Stimulated activated CD8-positive, alpha-beta memory T cell treated with anti-CD3 and anti-CD28 coated beads, Interleukin-15, amount 100 ng/mL, for 48 hours (primary cell): ENCODE results near the gene FAM210A.
"Not testable (repeated sequence)": the region's sequence is repeated elsewhere in the genome, so short reads cannot be mapped to it uniquely, and the experiment has no call there.

ENCODE experiments used
- DNase-seq, 2 donors: peaks; one replicate each; pipeline ENCODE4 v3.0.0-alpha.2; 2020; ENCODE audit warnings: low read depth in 2 of 2

FAM210A gene

DNA sequence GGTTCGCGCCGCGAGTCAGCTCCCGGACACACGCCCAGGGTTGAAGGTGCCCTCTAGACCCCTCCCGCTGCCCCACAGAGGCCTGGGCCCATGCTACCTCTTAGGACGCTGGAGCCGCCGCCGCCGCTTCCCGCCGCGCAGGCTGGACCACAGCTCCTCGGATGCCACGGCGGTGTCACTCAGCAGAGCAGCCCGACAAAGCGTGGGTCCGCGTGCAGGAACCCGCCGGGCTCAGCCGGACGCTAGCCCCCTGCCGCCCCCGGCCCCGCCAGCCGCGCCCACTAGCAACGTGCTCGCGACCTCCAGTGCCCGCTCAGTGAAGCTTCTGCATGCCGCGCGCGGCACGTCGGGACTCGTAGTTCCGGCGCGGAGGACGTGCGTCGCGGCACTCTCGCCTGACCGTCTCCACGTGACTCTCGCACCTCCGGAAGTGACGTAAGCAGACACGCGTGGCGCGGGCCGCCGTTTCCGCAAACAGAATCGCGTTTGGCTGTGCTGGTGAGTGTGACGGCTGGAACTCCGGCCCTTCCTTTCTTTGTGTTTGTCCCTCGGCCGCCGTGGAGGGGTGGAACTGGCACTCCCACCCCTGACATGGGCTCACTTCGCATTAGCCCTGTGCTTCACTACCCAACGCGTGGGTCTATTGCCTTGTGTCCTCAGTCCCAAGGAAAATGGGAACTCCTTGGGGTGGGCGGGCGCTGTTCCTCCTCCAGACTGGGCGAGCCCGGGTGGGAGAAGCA lies at the start of gene FAM210A, which contains the start of gene RNMT:
TSS of gene FAM210A (minus strand) at position 327 of the 740 bp plus-strand sequence. CDS start 44,481 bp downstream, outside the sequence.
TSS of gene RNMT (plus strand) at position 442 of the 740 bp plus-strand sequence. CDS start 4,845 bp downstream, outside the sequence.
- DNase-seq = peak; percentile 89 to 91

GRCh38 chr18:13775058-13775457 lies 48.7 kb upstream of the FAM210A start:
- no peak for DNase-seq

DNA sequence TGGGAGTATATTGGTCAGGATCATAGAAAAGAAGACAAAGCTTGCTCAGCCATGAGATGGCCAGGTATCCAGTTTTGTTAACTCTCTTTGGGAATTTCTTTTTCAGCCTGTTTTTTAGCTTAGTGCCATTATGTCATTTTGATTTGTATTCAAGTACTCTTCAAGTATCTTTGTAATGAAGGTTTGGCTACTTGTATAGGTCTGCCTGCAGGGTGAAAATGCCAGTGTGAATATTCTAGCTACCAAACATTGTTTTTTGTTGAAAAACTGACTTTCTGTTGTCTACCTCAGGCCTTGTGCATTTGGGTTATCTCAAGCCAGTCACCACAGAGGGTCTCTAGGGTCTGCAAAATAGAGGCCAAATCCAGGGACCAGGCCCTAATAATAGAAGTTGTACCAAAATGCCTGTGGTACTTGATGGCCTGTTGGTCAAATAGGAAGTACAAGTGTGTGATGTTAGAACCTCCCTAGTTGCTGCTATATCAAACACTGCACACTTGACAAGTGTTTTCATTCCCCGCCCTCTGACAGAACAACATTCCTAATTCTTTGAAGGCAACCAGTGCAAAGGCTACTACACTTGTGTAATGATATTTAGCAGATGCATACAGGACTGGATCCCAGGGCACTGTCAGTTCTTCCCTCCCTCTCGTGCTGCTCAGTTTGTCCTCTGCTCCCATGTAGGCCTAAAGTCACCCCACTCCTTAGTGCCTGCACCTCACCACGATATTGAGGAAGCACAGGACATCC lies 36.5 kb upstream of the FAM210A start:
- no peak for DNase-seq

DNA sequence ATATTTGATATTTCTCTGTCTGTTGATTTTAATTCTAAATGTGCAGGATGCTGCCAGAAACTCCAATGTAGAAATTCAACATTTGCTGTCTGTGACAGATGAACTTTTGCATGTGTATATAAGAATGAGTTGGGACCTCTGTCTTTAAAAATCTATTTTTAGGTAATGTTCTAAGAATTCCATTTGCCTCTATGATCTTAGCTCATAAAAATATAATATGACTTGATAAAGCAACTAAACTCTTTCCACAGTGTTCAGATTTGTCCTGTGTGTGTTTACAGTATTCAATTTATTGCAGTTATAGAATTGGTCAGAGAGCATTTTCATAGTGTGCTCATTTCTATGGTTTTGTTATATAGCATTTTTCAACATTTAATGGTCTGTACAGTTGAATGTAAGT lies 33.7 kb upstream of the FAM210A start:
- DNase-seq = no peak

DNA sequence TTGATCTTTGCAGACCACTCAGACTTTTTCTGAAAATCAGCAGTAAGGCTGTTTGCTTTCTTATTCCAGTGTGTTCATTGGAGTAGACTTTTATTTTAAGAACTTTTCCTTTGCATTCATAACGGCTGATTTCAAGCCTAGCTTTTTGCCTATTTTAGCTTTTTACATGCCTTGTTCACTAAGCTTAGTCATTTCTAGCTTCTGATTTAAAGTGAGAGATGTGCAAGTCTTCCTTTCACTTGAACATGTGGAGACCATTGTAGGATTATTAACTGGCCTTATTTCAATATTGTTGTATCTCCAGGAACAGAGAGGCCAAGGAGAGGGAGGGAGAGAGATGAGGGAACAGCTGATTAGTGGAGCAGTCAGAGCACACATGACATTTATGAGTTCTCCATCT lies 32.3 kb upstream of the FAM210A start:
- no peak for DNase-seq

DNA sequence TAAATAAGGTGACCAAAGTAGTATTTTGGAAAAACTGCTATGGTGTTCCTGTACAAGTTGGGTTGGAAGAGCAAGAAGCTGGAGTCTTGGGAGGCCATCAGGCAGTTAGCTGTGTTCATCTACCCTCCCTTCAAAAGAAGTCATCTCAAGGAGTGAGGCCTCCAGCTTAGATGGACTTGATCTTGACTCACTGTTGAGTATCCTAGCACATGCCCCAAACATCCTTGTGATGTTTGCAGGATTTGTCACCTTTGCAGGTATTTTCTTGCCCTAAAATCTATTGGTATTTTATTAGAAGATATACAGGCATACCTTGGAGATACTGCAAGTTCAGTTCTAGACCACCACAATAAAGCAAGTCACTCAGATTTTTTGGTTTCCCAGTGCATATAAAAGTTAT lies 30.3 kb upstream of the FAM210A start:
- no peak for DNase-seq

DNA sequence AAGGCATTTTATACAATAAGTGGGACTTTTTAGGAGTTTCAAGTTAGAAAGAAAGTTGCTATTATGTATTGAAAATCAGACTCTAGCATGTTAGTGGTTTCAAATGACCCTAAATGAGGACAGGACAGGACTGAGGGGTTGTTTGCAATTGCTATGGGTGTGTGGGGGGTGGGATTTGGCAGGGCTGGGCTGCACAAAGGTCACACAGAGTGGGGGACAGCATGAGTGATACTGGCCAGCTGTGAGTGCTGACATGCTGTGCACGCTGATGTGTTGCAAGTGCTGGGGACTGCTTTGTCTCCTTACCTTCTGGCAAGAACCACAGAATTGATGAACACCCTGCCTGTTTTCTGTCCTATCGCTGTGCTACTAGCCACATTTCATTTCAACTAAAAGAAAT lies 29.9 kb upstream of the FAM210A start:
- DNase-seq = no peak

- DNase-seq = not testable (repeated sequence)
These were observed 25.2 kb upstream of the FAM210A start for GRCh38 chr18:13751599-13751998.

DNA sequence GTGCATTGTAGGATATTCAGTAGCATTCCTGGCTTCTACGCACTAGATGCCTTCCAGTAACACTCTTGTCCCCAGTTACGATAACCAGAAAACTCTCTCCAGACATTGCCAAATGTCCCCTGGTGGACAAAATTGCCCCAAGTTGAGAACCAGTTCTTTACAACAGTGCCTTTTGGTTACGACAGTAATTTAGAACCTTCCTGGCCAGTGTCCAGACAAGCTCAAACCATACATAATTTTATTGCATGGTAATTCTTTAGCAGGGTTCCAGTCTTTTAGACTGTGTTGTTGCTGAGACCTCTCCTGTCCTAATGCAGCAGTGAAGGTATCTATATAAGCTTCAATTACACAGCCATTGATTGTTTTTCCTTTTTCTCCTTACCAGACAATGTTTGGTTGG lies 20.3 kb upstream of the FAM210A start:
- DNase-seq = no peak

GRCh38 chr18:13745696-13746095 lies 19.3 kb upstream of the FAM210A start:
- DNase-seq = no peak

GRCh38 chr18:13735681-13736080 lies 9.3 kb upstream of the FAM210A start:
- DNase-seq = no peak

- no peak for DNase-seq
These were observed 4.1 kb upstream of the FAM210A start for GRCh38 chr18:13730481-13730880.

DNA sequence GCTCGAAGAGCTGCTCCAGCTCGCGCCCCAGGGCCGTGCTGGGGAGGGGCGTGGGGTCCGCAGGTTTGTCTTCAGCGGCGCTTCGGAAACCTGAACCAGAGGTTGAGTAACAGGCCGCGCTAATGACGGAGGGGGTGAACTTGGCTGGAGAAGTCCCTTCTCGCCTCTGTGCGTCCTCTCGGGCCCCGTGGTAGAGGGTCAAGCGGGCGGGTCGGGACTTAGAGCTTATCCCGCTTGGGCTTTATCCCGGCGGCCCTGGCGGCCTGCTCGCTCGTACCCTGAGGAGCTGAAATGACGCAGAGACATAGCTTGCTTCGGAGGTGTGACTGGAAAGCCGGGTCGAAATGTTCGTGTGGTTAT lies 594 bp upstream of the FAM210A start:
- peak; percentile 5 to 15 for DNase-seq

DNA sequence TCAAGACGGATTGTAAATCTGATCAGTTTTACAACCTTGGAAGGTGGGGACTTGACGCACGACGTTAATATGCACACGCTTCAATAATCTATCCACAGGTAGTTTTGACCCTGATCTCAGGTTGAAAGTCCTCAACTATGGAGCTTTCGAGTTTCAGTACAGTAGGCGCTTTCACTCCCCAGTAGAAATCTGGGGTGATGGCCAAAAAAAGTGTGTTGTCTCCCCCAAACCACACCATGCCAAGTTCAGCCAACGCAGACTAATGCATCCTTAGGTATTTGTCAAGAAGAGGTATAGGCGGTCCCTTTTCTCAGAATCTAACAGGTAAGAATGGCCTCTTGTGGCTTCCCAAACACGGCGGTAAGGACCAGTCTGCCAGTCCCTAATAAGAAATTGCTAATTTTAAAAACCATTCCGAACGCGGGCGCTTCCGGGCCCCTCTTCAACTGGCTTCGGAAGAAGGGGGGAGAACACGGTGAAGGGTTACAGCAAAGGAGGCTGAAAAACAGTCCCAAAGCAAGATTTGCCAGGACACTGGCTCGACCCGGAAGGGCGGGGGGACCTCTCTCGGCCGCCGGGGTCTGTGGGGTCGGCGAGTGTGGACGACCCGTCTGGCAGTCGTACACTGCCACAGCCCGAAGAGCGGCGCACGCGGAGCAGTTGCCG lies 659 bp downstream of the FAM210A start:
- DNase-seq = no peak

- no peak for DNase-seq
These were observed 5.5 kb downstream of the FAM210A start for GRCh38 chr18:13720847-13721246.

GRCh38 chr18:13720123-13720522 lies 6.2 kb downstream of the FAM210A start:
- no peak for DNase-seq

- no peak for DNase-seq
These were observed 9.4 kb downstream of the FAM210A start for GRCh38 chr18:13716916-13717315.

GRCh38 chr18:13715330-13715729 lies 11.0 kb downstream of the FAM210A start:
- DNase-seq = no peak

- DNase-seq = no peak
These were observed 12.8 kb downstream of the FAM210A start for GRCh38 chr18:13713455-13714055.

- no peak for DNase-seq
These were observed 13.8 kb downstream of the FAM210A start for GRCh38 chr18:13712400-13713131.

DNA sequence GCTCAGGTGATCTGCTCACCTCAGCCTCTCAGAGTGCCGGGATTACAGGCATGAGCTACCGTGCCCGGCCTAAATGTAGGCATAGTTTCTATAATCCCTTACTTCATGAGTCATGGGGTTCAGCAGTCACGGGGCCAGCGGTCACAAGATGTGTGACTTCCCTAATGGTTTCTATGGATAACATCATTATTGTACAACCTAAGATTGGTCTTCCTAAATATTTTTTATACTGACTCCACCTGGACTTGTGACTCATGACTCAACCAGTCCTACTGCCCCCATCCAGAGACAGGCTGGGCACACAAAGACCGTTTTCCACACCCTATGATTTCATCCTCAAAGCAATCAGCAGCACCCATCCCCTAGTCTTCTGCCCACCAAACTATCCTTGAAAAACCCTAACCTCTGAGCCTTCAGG lies 15.9 kb downstream of the FAM210A start:
- no peak for DNase-seq
